T-cell (primary cell): ENCODE measurements around the gene SLC16A14. TPM values are rescaled to one million over a fixed set of nuclear protein-coding genes. Genes with fewer than 3 reads are reported as not detected.

Experiments used
- ATAC-seq, 4 experiments: fragments of 200-7000 bp in 3 of 4; fragments of 150-1000 bp in 1 of 4; cut with Tn5 transposase; replicated peaks in 1 of 4; 1 replicate in 3 of 4; 2 replicates in 1 of 4; pipeline ENCODE4 v1.10.0; 2021; ENCODE audit warnings: moderate library complexity in 3 of 4, mild to moderate bottlenecking in 2 of 4, moderate number of reproducible peaks in 1 of 4
- CTCF ChIA-PET, 2 donors: fragments of 300-600 bp; sonication (Branson Sonifier 250); formaldehyde crosslinking; loops; one replicate each; lab custom pipeline; 2022; ENCODE audit warnings: antibody characterized with exemption in 2 of 2; lab: Charles Lee
- POLR2A ChIA-PET, 2 donors: fragments of 300-600 bp; sonication (Branson Sonifier 250); formaldehyde crosslinking; loops; one replicate each; lab custom pipeline; 2022; ENCODE audit warnings: antibody characterized with exemption in 2 of 2; lab: Charles Lee
- DNase-seq, 35 experiments: peaks; one replicate each; pipeline versions ENCODE4 v3.0.0 to v3.0.0-alpha.2; 2013 to 2023
- H3K27ac ChIP-seq: one replicate; pipeline ENCODE4 v1.5.1; 2013; ENCODE audit warnings: low read length
- H3K27me3 ChIP-seq, 2 experiments: replicated peaks in 1 of 2; 1 replicate in 1 of 2; 2 replicates in 1 of 2; pipeline versions ENCODE4 v1.6.1 to v1.7.0; 2013; ENCODE audit warnings: low read length in 1 of 2, mixed read lengths in 1 of 2; ENCODE audit not compliant: control insufficient read depth in 2 of 2, insufficient read depth in 2 of 2; ENCODE audit errors: extremely low read depth in 1 of 2
- H3K36me3 ChIP-seq, 2 donors: 1 replicate in 1 of 2; 2 replicates in 1 of 2; pipeline versions ENCODE4 v1.6.1 to v1.7.0; 2013; ENCODE audit warnings: low read length in 1 of 2; ENCODE audit not compliant: control insufficient read depth in 2 of 2, insufficient read depth in 1 of 2; ENCODE audit errors: extremely low read depth in 1 of 2
- H3K4me1 ChIP-seq, 2 experiments: 1 replicate in 1 of 2; 2 replicates in 1 of 2; pipeline versions ENCODE4 v1.6.1 to v1.7.0; 2013; ENCODE audit warnings: low read length in 2 of 2, mixed read lengths in 1 of 2; ENCODE audit not compliant: insufficient read depth in 2 of 2, control insufficient read depth in 1 of 2; ENCODE audit errors: extremely low read depth in 1 of 2
- H3K4me3 ChIP-seq, 2 donors: 1 replicate in 1 of 2; 2 replicates in 1 of 2; pipeline versions ENCODE4 v1.5.1 to v1.7.0; 2013; ENCODE audit warnings: mild to moderate bottlenecking in 2 of 2, low read length in 1 of 2, moderate library complexity in 1 of 2; ENCODE audit not compliant: control insufficient read depth in 1 of 2; ENCODE audit errors: extremely low read depth in 1 of 2
- H3K9me3 ChIP-seq: 2 replicates; pipeline ENCODE4 v1.7.0; 2013
- H3K27ac Mint-ChIP-seq, 2 donors: one replicate each; pipeline ENCODE4 v1.8.0; 2020 to 2021; ENCODE audit warnings: mild to moderate bottlenecking in 2 of 2, mixed read lengths in 2 of 2
- H3K27me3 Mint-ChIP-seq, 2 donors: one replicate each; pipeline ENCODE4 v1.8.0; 2021 to 2022; ENCODE audit warnings: mixed read lengths in 2 of 2
- H3K36me3 Mint-ChIP-seq: one replicate; pipeline ENCODE4 v1.8.0; 2021; ENCODE audit warnings: mixed read lengths
- H3K4me1 Mint-ChIP-seq, 3 donors: one replicate each; pipeline ENCODE4 v1.8.0; 2020 to 2022; ENCODE audit warnings: mixed read lengths in 3 of 3, mild to moderate bottlenecking in 1 of 3
- H3K4me3 Mint-ChIP-seq, 3 donors: one replicate each; pipeline ENCODE4 v1.8.0; 2020 to 2022; ENCODE audit warnings: mild to moderate bottlenecking in 3 of 3, mixed read lengths in 3 of 3, moderate library complexity in 3 of 3
- H3K9me3 Mint-ChIP-seq, 3 donors: one replicate each; pipeline ENCODE4 v1.8.0; 2020 to 2022; ENCODE audit warnings: mixed read lengths in 3 of 3
- WGBS: methylation state at CpG from one replicate; pipeline ENCODE4 v1.1.5; 2013; ENCODE audit warnings: missing lambda C conversion rate; ENCODE audit not compliant: insufficient coverage; 5-methylcytosine and 5-hydroxymethylcytosine counted together
- total RNA-seq, 35 experiments: library from RNA in 6 of 35; stranded (reverse) in 6 of 35; fragments of 120-200 nt in 1 of 35; gene quantifications; one replicate each; pipeline versions ENCODE4 v1.2.1 to v1.2.4 and lab custom pipeline; 2013 to 2026

SLC16A14 gene
- total RNA-seq, 5 donors from 2014 or later (not counting 1 experiment from before 2014, with no cell fraction given), result 0.12 to 0.60 (median 0.41) TPM

GRCh38 chr2:230019742-230020141, 49.0 kb downstream of the SLC16A14 start:
- Mint-ChIP-seq H3K4me1 (no peaks in the 10 kb centered on the region), H3K27me3 (no peaks in the 10 kb centered on the region), H3K36me3 (no peaks in the 10 kb centered on the region), H3K27ac (no peak overlapping the region), H3K9me3 (no peaks in the 10 kb centered on the region), H3K4me3 (no peak overlapping the region)
- no peak overlapping the region for H3K27ac ChIP-seq
- CTCF ChIA-PET, result interaction anchor here in 1 of 2 donors (0.6 kb wide), 1 partner anchor 17 kb away, joined by 4 read pairs; no protein-coding TSS in a partner anchor
- no CpG with 5 or more reads among the region's 3 CpGs for WGBS
- no peaks in the 10 kb centered on the region for H3K36me3 ChIP-seq
- no peak for ATAC-seq
- H3K4me1 ChIP-seq, result no peaks in the 10 kb centered on the region
- H3K4me3 ChIP-seq, result no peak overlapping the region
- no peak for DNase-seq
- no peaks in the 10 kb centered on the region for H3K27me3 ChIP-seq
- no peaks in the 10 kb centered on the region for H3K9me3 ChIP-seq
- POLR2A ChIA-PET, result no interaction called here

DNA sequence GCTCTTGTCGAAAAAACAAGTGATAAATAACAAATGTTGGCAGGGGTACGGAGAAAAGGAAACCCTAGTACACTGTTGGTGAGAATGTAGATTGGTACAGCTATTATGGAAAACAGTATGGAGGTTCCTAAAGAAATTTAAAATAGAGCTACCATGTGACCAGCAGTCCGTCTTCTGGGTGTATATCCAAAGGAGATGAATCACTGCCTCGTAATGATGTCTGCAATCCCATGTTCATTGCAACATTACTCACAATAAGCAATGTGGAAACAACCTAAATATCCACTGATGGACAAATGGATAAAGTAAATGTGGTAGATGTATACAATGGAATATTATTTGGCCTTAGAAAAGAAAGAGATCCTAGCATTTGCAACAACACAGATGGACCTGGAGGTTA, 50.6 kb downstream of the SLC16A14 start:
- CTCF ChIA-PET, result no interaction called here
- DNase-seq (no peak), ATAC-seq (no peak)
- no peaks in the 10 kb centered on the region for H3K4me1 Mint-ChIP-seq
- H3K36me3 Mint-ChIP-seq, result no peaks in the 10 kb centered on the region
- no peaks in the 10 kb centered on the region for H3K9me3 Mint-ChIP-seq
- Histone ChIP-seq H3K36me3 (no peaks in the 10 kb centered on the region), H3K4me3 (no peak overlapping the region), H3K9me3 (no peaks in the 10 kb centered on the region), H3K4me1 (no peaks in the 10 kb centered on the region), H3K27ac (no peak overlapping the region), H3K27me3 (no peaks in the 10 kb centered on the region)
- no CpG with 5 or more reads among the region's 4 CpGs for WGBS
- H3K4me3 Mint-ChIP-seq, result no peak overlapping the region
- no peaks in the 10 kb centered on the region for H3K27me3 Mint-ChIP-seq
- H3K27ac Mint-ChIP-seq, result no peak overlapping the region
- POLR2A ChIA-PET, result no interaction called here

GRCh38 chr2:230016844-230017243, 51.9 kb downstream of the SLC16A14 start:
- Histone ChIP-seq H3K27me3 (no peaks in the 10 kb centered on the region), H3K27ac (no peak overlapping the region), H3K9me3 (no peaks in the 10 kb centered on the region), H3K36me3 (no peaks in the 10 kb centered on the region), H3K4me3 (no peak overlapping the region), H3K4me1 (no peaks in the 10 kb centered on the region)
- H3K4me3 Mint-ChIP-seq, result no peak overlapping the region
- no peak overlapping the region for H3K27ac Mint-ChIP-seq
- no peak for ATAC-seq
- ChIA-PET POLR2A (no interaction called here), CTCF (no interaction called here)
- H3K4me1 Mint-ChIP-seq, result no peaks in the 10 kb centered on the region
- no peaks in the 10 kb centered on the region for H3K9me3 Mint-ChIP-seq
- DNase-seq, result no peak
- no peaks in the 10 kb centered on the region for H3K36me3 Mint-ChIP-seq
- no peaks in the 10 kb centered on the region for H3K27me3 Mint-ChIP-seq

- ChIA-PET POLR2A (interaction anchor here in 1 of 2 donors (1.0 kb wide), 1 partner anchor 10 kb away, joined by 4 read pairs; no protein-coding TSS in a partner anchor), CTCF (interaction anchor here in 1 of 2 donors (0.6 to 0.9 kb wide), 2 partner anchors 9 to 40 kb away, joined by 3 read pairs; no protein-coding TSS in a partner anchor)
- 87% methylated on average over 6 of the region's 10 CpGs for WGBS
- H3K4me1 ChIP-seq, result no peaks in the 10 kb centered on the region
- no peaks in the 10 kb centered on the region for H3K27me3 Mint-ChIP-seq
- no peaks in the 10 kb centered on the region for H3K9me3 ChIP-seq
- no peak overlapping the region for H3K4me3 ChIP-seq
- H3K4me1 Mint-ChIP-seq, result peaks cover 4 to 12% (median 5%) of the 10 kb centered on the region in 3 donors
- peaks cover 0 to 2% of the 10 kb centered on the region in 2 experiments for H3K27me3 ChIP-seq
- DNase-seq, result no peak
- no peak for ATAC-seq
- H3K27ac ChIP-seq, result no peak overlapping the region
- no peaks in the 10 kb centered on the region for H3K9me3 Mint-ChIP-seq
- no peak overlapping the region for H3K4me3 Mint-ChIP-seq
- H3K27ac Mint-ChIP-seq, result no peak overlapping the region
- H3K36me3 ChIP-seq, result no peaks in the 10 kb centered on the region
- no peaks in the 10 kb centered on the region for H3K36me3 Mint-ChIP-seq
Observed at GRCh38 chr2:230012267-230012884, 56.3 kb downstream of the SLC16A14 start.

DNA sequence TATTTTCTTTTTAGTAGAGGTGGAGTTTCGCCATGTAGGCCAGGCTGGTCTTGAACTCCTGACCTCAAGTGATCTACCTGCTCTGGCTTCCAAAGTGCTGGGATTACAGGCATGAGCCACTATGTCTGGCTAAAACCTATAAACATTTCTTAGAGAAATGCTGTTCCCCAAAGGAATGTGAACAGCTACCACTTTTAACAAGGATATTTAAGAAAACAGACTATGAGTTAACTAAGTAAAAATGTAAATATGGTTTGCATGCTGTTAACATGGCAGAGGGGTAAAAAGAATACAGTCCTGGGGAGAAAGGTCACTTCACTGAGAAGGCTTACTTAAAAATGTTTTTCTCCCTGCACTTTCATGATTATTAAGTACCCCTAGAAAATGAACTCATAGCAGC, 57.1 kb downstream of the SLC16A14 start:
- H3K27ac ChIP-seq, result no peak overlapping the region
- DNase-seq, result no peak
- no peaks in the 10 kb centered on the region for H3K9me3 ChIP-seq
- no CpG with 5 or more reads among the region's 1 CpG for WGBS
- CTCF ChIA-PET, result no interaction called here
- Mint-ChIP-seq H3K36me3 (no peaks in the 10 kb centered on the region), H3K4me1 (peaks cover 4 to 12% (median 5%) of the 10 kb centered on the region in 3 donors), H3K9me3 (no peaks in the 10 kb centered on the region), H3K27ac (no peak overlapping the region), H3K4me3 (no peak overlapping the region), H3K27me3 (no peaks in the 10 kb centered on the region)
- peaks cover 0 to 2% of the 10 kb centered on the region in 2 experiments for H3K27me3 ChIP-seq
- no peak overlapping the region for H3K4me3 ChIP-seq
- H3K4me1 ChIP-seq, result no peaks in the 10 kb centered on the region
- POLR2A ChIA-PET, result interaction anchor here in 1 of 2 donors (1.0 kb wide), 1 partner anchor 11 kb away, joined by 4 read pairs; no protein-coding TSS in a partner anchor
- H3K36me3 ChIP-seq, result no peaks in the 10 kb centered on the region
- no peak for ATAC-seq

DNA sequence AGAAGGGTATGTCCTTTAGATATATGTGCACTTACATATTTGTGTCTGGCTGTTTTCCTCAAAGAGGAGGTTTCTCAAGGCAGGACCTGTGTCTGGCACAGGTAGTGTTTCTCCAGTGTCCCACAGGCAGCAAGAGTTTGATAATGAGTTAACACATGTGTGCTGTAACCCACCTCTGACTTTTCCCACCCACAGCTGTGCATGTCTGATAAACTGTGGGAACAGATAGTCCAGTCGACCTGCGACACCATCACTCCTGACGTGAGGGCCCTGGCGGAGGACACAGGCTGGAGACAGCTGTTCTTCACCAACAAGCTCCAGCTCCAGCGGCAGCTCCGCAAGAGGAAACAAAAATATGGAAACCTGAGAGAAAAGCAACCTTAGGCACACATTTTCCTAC, 58.2 kb downstream of the SLC16A14 start:
- Histone ChIP-seq H3K27me3 (peaks cover 0 to 2% of the 10 kb centered on the region in 2 experiments), H3K4me3 (no peak overlapping the region), H3K36me3 (no peaks in the 10 kb centered on the region), H3K4me1 (no peaks in the 10 kb centered on the region), H3K9me3 (no peaks in the 10 kb centered on the region), H3K27ac (no peak overlapping the region)
- peaks cover 4 to 12% (median 5%) of the 10 kb centered on the region in 3 donors for H3K4me1 Mint-ChIP-seq
- ATAC-seq, result no peak
- CTCF ChIA-PET, result no interaction called here
- H3K27me3 Mint-ChIP-seq, result no peaks in the 10 kb centered on the region
- no peak for DNase-seq
- 94% methylated on average over 5 of the region's 6 CpGs for WGBS
- no peak overlapping the region for H3K27ac Mint-ChIP-seq
- no peaks in the 10 kb centered on the region for H3K9me3 Mint-ChIP-seq
- POLR2A ChIA-PET, result no interaction called here
- no peak overlapping the region for H3K4me3 Mint-ChIP-seq
- H3K36me3 Mint-ChIP-seq, result no peaks in the 10 kb centered on the region
